Cardiac fibroblast (primary cell): ENCODE results near the gene KDM3A.
A peak's percentile ranks its signal among the peaks of the same experiment; 100 is the strongest.

ENCODE experiments used
- DNase-seq, 2 donors: peaks; one replicate each; pipeline versions ENCODE4 v3.0.0 to v3.0.0-alpha.2; 2010; ENCODE audit warnings: low read depth in 2 of 2
- H3K4me3 ChIP-seq, 2 donors: replicated peaks in 1 of 2; 1 replicate in 1 of 2; 2 replicates in 1 of 2; pipeline ENCODE4 v1.5.1; 2011; ENCODE audit warnings: low read depth in 2 of 2, low read length in 2 of 2, mild to moderate bottlenecking in 2 of 2, moderate library complexity in 1 of 2
- TF ChIP-seq, protein P1 (sequence below): IDR thresholded peaks from one replicate; pipeline ENCODE4 v1.5.1; 2011; ENCODE audit warnings: low read depth, mild to moderate bottlenecking, low read length, inconsistent platforms

KDM3A gene

DNA sequence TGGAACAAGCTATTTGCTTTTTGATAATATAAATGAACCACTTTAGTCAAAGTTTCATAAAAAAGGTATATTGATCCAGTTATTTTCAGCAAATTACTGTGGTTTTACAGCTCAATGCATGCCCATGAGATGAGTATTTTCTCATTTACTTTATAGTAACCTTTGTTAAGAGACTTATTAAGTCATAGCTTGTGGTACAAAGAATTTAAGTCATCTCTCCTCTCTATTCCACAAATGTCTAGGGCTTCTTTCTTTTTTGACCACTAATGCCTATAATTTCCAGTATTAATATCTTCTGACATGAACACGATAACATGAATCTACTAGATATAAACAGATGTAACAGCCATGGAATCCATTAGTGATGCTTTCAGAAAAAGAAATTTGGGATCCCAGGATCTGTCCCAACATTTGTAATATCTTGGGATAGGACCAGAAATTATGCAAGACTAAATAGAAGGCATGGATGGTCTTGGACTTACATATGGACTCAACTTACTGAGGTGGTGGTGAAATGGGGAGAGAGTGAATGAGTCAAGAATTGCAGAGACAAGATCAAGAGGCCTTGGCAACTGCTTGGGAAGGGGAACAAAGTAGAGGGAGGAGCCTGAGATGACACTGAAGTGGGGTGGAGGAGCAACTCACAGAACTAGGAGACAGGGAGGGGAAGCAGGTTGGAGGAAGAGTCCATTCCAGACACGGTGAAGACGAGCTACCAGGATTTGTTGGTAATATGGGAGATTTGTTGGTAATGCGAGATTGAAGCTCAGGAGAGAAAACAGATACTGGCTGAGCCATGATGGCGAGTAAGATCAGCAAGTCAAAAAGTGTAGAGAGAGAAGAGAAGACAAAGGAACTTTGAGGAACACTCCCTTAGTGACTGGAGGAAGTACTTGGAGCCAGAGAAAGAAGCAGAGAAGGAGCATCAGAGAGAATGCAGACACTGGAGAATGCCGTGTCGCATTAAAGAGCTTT lies 42.4 kb upstream of the KDM3A start:
- TF ChIP-seq, protein P1, sequence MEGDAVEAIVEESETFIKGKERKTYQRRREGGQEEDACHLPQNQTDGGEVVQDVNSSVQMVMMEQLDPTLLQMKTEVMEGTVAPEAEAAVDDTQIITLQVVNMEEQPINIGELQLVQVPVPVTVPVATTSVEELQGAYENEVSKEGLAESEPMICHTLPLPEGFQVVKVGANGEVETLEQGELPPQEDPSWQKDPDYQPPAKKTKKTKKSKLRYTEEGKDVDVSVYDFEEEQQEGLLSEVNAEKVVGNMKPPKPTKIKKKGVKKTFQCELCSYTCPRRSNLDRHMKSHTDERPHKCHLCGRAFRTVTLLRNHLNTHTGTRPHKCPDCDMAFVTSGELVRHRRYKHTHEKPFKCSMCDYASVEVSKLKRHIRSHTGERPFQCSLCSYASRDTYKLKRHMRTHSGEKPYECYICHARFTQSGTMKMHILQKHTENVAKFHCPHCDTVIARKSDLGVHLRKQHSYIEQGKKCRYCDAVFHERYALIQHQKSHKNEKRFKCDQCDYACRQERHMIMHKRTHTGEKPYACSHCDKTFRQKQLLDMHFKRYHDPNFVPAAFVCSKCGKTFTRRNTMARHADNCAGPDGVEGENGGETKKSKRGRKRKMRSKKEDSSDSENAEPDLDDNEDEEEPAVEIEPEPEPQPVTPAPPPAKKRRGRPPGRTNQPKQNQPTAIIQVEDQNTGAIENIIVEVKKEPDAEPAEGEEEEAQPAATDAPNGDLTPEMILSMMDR, result no peak
- no peak for DNase-seq

DNA sequence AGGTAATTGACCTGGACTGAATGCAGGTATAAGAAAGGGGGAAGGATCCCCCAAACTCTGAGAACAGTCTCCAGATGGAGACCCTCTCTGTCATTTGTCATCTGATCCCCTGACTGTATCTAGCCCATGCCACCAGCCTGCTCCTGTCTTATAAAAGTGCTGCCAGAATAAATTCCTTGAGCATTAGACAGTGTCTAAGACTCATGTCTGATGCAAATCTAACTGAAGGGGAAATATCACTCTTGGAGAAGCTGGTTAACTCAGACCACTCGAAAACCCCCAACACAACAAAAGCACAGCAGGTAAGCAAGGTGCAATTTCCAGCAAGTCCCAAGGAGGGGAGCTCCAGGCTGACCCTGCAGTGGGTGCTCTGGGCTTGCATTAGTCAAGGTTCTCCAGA lies 40.9 kb upstream of the KDM3A start:
- DNase-seq, result peak in 1 of 2 donors; percentile 16
- H3K4me3 ChIP-seq, result no peak overlapping the region
- TF ChIP-seq, protein P1, result no peak

More for the DNA sequence above, 42.4 kb upstream of the KDM3A start:
- no peak overlapping the region for H3K4me3 ChIP-seq

DNA sequence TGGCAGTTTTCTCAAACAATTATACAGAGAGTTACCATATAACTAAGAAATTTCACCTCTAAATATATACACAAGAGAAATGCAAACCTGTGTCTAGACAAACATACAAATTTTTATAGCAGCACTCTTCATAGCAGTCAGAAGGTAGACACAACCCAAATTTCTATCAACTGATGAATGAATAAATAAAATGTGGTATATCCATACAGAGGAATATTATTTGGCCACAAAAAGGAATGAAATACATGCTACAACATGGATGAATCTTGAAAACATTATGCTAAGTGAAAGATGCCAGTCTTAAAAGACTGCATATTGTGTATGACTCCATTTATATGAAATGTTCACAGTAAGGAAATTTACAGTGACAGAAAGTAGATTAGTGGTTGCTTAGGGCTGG lies 30.6 kb upstream of the KDM3A start:
- no peak for DNase-seq
- H3K4me3 ChIP-seq, result no peak overlapping the region
- TF ChIP-seq, protein P1, result no peak

DNA sequence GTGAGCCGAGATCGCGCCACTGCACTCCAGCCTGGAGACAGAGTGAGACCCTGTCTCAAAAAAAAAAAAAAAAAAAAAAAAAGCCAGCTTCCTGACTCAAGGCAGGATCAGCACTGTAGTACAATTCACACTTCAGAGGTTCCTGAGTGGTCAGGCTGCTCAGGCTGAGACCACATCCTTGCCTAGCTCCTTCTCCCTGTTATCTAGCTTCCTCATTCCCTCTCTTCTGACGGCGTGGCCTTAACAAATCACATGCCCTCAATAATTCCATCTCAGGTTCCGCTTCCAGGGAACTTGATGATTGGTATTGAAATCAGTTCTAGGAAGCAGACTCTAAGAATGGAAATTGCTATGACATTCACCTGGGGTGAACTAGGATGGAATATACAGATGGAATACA lies 29.8 kb upstream of the KDM3A start:
- H3K4me3 ChIP-seq, result no peak overlapping the region
- TF ChIP-seq, protein P1, result no peak
- DNase-seq, result no peak

DNA sequence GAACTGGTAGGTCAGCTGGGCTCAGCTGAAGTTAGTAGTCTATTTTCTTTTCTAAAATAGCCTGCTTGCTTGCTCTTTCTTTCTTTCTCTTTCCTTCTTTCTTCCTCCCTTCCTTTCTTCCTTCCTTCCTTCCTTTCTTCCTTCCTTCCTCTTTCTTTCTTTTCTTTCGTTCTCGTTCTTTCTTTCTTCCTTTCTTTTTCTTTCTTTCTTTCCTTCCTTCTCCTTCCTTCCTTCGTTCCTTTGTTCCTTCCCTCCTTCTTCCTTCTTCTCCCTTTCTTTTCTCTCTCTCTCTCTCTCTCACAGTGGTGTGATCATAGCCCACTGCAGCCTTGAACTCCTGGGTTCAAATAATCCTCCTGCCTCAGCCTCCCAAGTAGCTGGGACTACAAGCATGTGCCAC lies 29.2 kb upstream of the KDM3A start:
- DNase-seq, result no peak
- TF ChIP-seq, protein P1, result no peak
- H3K4me3 ChIP-seq, result no peak overlapping the region

DNA sequence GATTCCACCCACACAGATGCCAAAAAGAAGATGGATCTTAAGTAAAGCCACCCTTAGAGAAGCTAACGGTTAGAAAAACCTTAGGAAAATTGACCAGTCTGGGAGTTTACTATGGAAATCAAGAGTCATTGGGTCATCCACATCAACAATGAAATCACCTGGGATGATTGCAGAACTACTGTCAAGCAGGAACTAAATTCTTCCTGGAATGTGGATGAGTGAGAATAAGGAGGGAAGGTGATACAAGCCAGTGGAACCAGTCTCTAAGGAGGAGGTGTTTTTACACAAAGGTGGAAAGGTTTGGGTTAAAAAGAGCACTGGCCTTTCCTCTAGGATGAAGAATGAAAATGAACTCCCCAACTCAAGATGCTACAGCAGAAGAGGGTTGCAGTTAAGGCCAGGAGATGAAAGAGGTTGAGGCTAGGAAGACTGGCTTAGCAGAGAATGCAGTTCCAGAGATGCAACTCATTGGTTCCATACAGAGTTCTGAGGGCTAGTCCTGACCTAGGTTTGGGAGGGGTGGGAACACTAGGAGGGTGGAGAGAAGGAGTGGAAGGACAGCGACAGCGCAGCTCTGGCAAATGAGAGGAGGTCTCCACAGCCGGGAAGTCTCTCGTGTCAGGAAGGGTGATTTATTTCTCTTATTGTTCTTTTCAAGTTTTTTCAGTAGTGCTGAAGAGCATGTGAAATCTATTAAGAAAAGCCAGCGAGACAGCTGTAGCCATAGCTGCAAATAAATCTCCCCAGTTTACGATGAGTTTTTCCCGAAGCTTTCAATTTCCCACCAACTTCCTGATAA lies 27.7 kb upstream of the KDM3A start:
- TF ChIP-seq, protein P1, result no peak
- no peak for DNase-seq
- H3K4me3 ChIP-seq, result no peak overlapping the region
